ENCODE data around the gene SPDEF. TPM values are rescaled to one million over a fixed set of nuclear protein-coding genes. Genes with fewer than 3 reads are reported as not detected.

The SPDEF gene
- polyA plus RNA-seq, 3 donors: 0.05 TPM; not detected in 2

DNA sequence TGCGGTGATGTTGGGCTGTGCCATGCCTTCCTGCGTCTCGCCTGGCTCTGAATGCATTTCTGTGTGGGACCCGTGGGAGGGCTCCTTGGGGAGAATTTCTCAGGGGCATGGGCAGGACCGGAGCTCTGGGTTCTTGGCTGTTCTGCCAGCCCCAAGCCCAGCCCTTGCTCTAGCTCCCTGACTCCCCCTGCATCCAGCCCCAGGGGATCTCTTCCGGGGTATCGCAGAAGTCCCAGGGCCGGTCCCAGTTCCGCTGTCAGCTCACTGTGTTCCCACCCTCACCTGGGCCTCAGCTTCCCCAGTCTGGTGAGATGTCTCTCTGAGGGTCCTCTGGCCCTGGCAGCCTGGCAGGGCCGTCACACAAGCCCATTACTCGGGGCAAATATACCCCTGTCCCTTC lies 20.5 kb downstream of the SPDEF start:
- no peak overlapping the region for H3K4me3 ChIP-seq (replicated peaks in 1 of 3; ENCODE audit: low read depth in 2 of 3, low read length in 3 of 3)
- no peaks in the 10 kb centered on the region for H3K4me1 ChIP-seq (ENCODE audit: control insufficient read depth in 1 of 2, insufficient read depth in 2 of 2, low read length in 2 of 2)
- no peaks in the 10 kb centered on the region for H3K79me2 ChIP-seq (ENCODE audit: insufficient read depth, low read length)
- 96% methylated on average over 9 of the region's 11 CpGs for WGBS (ENCODE audit: insufficient coverage)
- no peak for DNase-seq
- H3K27me3 ChIP-seq (ENCODE audit: control insufficient read depth in 2 of 2, insufficient read depth in 2 of 2, low read length in 2 of 2): no peaks in the 10 kb centered on the region
- no peaks in the 10 kb centered on the region for H3K9me3 ChIP-seq (replicated peaks in 1 of 2; ENCODE audit: control insufficient read depth in 1 of 2, insufficient read depth in 1 of 2, low read length in 2 of 2)
- no peak overlapping the region for H3K4me2 ChIP-seq (replicated peaks; ENCODE audit: extremely low read depth, low read length, poor library complexity, severe bottlenecking)
- H3K27me3 Mint-ChIP-seq (ENCODE audit: low read depth in 3 of 3): peaks cover 0 to 1% (median 1%) of the 10 kb centered on the region in 3 donors
- TF ChIP-seq, protein P1, sequence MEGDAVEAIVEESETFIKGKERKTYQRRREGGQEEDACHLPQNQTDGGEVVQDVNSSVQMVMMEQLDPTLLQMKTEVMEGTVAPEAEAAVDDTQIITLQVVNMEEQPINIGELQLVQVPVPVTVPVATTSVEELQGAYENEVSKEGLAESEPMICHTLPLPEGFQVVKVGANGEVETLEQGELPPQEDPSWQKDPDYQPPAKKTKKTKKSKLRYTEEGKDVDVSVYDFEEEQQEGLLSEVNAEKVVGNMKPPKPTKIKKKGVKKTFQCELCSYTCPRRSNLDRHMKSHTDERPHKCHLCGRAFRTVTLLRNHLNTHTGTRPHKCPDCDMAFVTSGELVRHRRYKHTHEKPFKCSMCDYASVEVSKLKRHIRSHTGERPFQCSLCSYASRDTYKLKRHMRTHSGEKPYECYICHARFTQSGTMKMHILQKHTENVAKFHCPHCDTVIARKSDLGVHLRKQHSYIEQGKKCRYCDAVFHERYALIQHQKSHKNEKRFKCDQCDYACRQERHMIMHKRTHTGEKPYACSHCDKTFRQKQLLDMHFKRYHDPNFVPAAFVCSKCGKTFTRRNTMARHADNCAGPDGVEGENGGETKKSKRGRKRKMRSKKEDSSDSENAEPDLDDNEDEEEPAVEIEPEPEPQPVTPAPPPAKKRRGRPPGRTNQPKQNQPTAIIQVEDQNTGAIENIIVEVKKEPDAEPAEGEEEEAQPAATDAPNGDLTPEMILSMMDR (IDR thresholded peaks at IDR 0.05): no peak
- H2AFZ ChIP-seq (ENCODE audit: insufficient read depth, low read depth, low read length, poor library complexity, severe bottlenecking): no peak overlapping the region
- no peak overlapping the region for H3K4me3 Mint-ChIP-seq
- peaks cover 0 to 5% (median 0%) of the 10 kb centered on the region in 7 donors for H3K9me3 Mint-ChIP-seq
- no peak overlapping the region for H3K27ac Mint-ChIP-seq
- intact Hi-C loops (cut with micrococcal nuclease): no loop called here
- no peak overlapping the region for H3K9ac ChIP-seq (ENCODE audit: insufficient read depth, low read length, poor library complexity, severe bottlenecking)
- no peaks in the 10 kb centered on the region for H4K20me1 ChIP-seq (ENCODE audit: insufficient read depth, low read length)
- no peaks in the 10 kb centered on the region for H3K36me3 Mint-ChIP-seq
- no peaks in the 10 kb centered on the region for H3K4me1 Mint-ChIP-seq
- no peaks in the 10 kb centered on the region for H3K36me3 ChIP-seq (replicated peaks in 1 of 2; ENCODE audit: control insufficient read depth in 1 of 2, insufficient read depth in 2 of 2, low read length in 2 of 2)
- H3K27ac ChIP-seq (ENCODE audit: low read depth in 1 of 2, low read length in 2 of 2): no peak overlapping the region

GRCh38 chr6:34535199-34535598 lies 20.9 kb downstream of the SPDEF start:
- H3K27me3 ChIP-seq (ENCODE audit: control insufficient read depth in 2 of 2, insufficient read depth in 2 of 2, low read length in 2 of 2): no peaks in the 10 kb centered on the region
- WGBS (ENCODE audit: insufficient coverage): 95% methylated on average over 3 of the region's 6 CpGs
- no peaks in the 10 kb centered on the region for H4K20me1 ChIP-seq (ENCODE audit: insufficient read depth, low read length)
- no peak overlapping the region for H3K4me2 ChIP-seq (replicated peaks; ENCODE audit: extremely low read depth, low read length, poor library complexity, severe bottlenecking)
- no peak overlapping the region for H2AFZ ChIP-seq (ENCODE audit: insufficient read depth, low read depth, low read length, poor library complexity, severe bottlenecking)
- no peaks in the 10 kb centered on the region for H3K36me3 Mint-ChIP-seq
- H3K4me1 Mint-ChIP-seq: no peaks in the 10 kb centered on the region
- H3K4me3 ChIP-seq (replicated peaks in 1 of 3; ENCODE audit: low read depth in 2 of 3, low read length in 3 of 3): no peak overlapping the region
- no peaks in the 10 kb centered on the region for H3K36me3 ChIP-seq (replicated peaks in 1 of 2; ENCODE audit: control insufficient read depth in 1 of 2, insufficient read depth in 2 of 2, low read length in 2 of 2)
- no peak for DNase-seq
- H3K9ac ChIP-seq (ENCODE audit: insufficient read depth, low read length, poor library complexity, severe bottlenecking): no peak overlapping the region
- peaks cover 1 to 3% (median 1%) of the 10 kb centered on the region in 3 donors for H3K27me3 Mint-ChIP-seq (ENCODE audit: low read depth in 3 of 3)
- H3K27ac ChIP-seq (ENCODE audit: low read depth in 1 of 2, low read length in 2 of 2): no peak overlapping the region
- H3K27ac Mint-ChIP-seq: no peak overlapping the region
- intact Hi-C loops (cut with micrococcal nuclease): no loop called here
- no peak overlapping the region for H3K4me3 Mint-ChIP-seq
- H3K4me1 ChIP-seq (ENCODE audit: control insufficient read depth in 1 of 2, insufficient read depth in 2 of 2, low read length in 2 of 2): no peaks in the 10 kb centered on the region
- TF ChIP-seq, protein P1 (IDR thresholded peaks at IDR 0.05): no peak
- no peaks in the 10 kb centered on the region for H3K9me3 ChIP-seq (replicated peaks in 1 of 2; ENCODE audit: control insufficient read depth in 1 of 2, insufficient read depth in 1 of 2, low read length in 2 of 2)
- H3K9me3 Mint-ChIP-seq: peaks cover 0 to 5% (median 0%) of the 10 kb centered on the region in 7 donors
- no peaks in the 10 kb centered on the region for H3K79me2 ChIP-seq (ENCODE audit: insufficient read depth, low read length)

Measured in CD14-positive monocyte (primary cell).